HG02943 (cell line): Measurements from ENCODE around the gene SMYD2.

Source experiments
- ATAC-seq: cut with Tn5 transposase; IDR thresholded peaks from one replicate; pipeline ENCODE4 v1.9.1; 2021; ENCODE audit warnings: mild to moderate bottlenecking, low read depth, moderate library complexity; ENCODE audit not compliant: unreplicated experiment

Gene SMYD2

DNA sequence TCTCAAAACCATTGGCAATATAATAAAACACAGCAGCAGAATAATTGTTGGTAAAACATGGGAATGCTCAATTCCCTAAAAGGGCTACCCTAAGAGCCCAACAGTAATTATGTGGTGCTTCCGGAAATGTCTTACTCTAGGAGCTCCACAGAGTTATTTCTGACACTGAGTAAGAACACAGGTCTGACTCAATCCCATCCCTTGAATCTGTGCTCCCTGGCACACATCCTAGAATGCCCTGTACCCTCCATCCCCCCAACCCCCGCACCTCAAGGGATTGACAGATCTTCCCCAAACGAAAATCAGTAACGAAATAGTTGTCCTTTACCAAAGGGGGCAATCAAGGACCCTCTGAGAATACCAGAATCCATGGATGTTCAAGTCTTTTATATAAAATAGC, 71.9 kb downstream of the SMYD2 start:
- ATAC-seq: no peak

GRCh38 chr1:214354440-214355148, 73.6 kb downstream of the SMYD2 start:
- ATAC-seq: no peak

- ATAC-seq: no peak
Measured at GRCh38 chr1:214360116-214360515, 79.2 kb downstream of the SMYD2 start.

DNA sequence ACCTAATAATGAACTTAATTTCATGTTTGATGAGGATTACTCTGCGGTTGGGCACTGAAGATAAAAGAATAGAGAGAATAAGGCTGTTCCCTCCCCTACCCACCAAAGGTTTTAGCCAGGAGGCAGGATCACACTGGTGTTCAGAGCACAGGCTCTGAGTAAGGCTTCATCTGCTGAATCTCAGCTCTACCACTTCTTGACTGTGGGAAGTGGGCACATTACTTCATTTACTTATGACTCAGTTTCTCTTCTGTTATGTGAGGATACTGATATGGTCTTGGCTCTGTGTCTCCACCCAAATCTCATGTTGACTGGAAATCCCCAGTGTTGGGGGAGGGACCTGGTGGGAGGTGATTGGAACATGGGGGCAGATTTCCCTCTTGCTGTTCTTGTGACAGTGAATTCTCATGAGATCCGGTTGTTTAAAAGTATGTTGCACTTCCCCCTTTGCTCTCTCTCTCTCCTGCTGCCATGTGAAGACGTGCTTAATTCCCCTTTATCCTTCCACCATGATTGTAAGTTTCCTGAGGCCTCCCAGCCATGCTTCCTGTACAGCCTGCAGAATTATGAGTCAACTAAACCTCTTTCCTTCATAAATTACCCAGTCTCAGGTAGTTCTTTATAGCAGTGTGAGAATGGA, 79.7 kb downstream of the SMYD2 start:
- ATAC-seq: no peak

GRCh38 chr1:214361636-214362035, 80.7 kb downstream of the SMYD2 start:
- no peak for ATAC-seq

DNA sequence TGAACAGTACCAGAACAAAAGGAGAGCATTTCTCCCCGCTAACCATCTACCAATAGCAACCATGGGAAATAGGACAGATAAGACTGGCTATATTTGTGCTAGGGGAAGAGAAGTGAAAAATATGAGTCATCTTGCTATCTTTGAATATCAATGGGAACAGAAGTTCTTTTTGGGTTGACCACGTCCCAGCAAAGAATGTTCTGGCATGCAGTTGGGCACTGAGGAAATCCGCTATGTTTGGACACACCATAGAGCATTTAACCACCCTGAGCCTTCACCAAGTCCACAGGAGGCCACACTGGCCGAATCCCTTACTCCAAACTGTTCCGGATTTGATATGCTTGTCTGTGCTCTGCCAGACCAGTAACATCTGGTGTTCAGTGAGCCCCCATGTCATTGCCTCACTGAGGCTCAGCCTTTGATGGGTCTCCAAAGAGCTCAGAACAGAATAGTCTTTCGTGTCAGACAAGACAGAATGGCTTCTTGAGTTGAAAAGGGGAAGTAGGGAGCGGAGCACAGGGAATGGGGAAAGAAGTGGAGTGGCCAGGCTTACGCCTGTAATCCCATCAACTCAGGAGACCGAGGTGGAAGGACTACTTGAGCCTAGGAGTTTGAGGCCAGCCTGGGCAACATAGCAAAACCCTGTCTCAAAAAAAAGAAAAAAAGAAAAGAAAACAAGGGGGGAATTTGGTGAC, 81.4 kb downstream of the SMYD2 start:
- ATAC-seq: no peak

GRCh38 chr1:214363386-214363785, 82.4 kb downstream of the SMYD2 start:
- no peak for ATAC-seq

DNA sequence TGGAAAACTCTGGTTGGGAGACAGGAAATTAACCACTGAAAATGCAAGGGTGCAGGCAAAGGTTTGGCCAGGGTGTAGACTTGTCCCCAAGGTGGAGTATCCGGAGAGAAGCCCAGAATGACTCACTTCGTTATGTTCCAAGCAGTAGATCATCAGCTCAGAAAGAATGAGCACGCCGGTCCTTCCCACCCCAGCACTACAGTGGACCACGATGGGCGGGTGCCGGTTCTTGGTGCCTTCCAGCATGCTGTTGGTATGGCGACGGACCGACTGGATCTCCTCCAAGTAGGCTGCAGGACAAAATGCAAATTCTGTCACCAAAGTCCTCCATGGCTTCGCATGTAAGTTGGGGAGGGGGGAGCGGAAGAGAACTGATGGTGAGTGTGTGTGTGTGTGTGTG, 83.4 kb downstream of the SMYD2 start:
- ATAC-seq: no peak

- ATAC-seq: no peak
Measured at GRCh38 chr1:214364786-214365295, 83.9 kb downstream of the SMYD2 start.

- ATAC-seq: peak; percentile 64
Measured at GRCh38 chr1:214367841-214368240, 86.9 kb downstream of the SMYD2 start.

DNA sequence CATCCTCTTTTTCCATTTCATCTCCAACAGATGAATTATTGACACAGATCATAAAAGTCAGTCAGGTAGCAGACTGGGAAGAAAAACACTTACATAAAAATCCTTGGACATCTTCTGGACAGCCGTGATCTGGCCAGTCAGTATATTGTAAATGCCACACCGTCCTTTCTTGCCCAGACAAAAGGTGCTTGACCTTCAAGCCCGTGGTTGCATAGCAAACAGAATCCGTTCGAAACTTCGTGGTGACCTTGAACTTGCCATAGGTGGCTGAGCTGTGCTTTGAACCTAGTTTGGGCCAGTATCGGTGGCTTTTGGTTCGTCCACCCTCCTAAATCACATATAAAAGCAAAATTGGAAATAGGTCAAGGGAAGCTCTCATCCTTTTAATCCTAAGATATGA, 88.4 kb downstream of the SMYD2 start:
- ATAC-seq: no peak

GRCh38 chr1:214370615-214371014, 89.7 kb downstream of the SMYD2 start:
- ATAC-seq: no peak

DNA sequence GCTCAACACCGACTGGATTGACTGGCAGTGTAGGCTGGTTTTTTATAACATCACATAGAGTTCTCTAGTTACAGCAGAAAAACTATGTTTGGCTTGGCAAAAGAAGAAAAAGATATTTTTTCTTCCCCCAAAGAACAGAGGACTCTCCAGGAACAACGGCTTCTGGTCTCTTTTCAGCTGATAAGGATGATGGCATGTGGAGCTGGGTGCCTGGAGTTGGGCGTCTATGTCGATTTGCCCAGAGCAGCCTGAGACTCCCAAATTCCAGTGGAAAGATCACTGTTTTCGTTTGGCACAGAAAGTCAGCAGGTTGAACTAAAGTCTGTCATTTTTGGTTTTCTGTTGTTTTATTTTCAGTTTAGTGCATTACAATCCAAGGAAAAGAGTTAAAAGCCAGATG, 91.1 kb downstream of the SMYD2 start:
- ATAC-seq: no peak

DNA sequence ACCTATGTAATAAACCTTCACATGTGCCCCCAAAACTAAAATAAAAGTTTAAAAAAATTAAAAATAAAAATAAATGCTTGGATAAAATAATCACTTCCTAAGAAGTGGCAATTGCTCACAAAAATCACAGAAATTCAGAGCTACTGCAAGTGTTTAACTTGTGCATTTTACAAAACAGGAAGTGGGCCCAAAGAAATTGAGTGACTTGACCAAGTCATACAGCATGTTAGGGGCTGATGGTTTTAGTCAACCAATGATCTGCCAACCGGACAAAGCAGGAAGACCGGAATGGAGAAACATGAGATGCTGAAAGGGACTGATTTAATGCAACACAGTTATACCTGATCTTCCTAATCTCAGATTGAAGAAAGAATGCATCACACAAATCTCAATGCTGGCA, 96.5 kb downstream of the SMYD2 start:
- no peak for ATAC-seq

DNA sequence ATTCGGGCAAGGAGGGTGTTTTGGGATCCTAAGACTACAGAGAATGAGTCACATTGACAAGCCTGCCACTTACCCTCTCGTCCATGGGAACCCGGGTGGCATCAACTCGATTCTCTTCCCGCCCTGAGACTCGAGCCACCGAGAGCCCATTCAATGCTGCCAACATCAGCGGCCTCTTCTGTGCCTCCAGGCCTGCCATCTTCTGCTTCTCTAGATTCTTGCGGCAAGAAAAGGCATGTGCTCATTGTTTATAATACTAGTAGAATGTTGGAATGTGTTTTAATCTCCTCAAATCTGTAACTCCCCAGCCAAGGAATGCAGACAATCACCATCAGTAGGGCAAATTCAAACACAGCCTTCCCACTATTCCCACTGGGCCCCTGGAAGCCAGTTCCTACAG, 96.9 kb downstream of the SMYD2 start:
- ATAC-seq: no peak

DNA sequence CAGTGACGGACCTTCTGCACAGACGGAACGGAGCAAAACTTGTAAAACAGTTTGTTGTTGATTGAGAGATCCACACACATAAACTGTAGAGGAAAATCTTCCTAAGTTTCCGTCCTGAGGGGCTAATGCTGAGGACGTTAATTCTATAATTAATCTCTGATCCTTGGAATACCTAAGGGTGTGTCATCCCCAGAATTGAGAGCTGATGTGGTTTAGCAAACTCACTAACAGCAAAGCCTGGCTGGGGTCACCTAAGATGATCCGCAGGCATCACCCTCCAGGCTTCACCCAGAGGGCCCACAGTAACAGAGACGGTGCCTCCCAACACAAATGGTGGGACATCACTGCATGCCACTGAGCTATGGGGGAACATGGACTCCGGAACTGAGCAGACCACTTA, 97.5 kb downstream of the SMYD2 start:
- ATAC-seq: no peak

DNA sequence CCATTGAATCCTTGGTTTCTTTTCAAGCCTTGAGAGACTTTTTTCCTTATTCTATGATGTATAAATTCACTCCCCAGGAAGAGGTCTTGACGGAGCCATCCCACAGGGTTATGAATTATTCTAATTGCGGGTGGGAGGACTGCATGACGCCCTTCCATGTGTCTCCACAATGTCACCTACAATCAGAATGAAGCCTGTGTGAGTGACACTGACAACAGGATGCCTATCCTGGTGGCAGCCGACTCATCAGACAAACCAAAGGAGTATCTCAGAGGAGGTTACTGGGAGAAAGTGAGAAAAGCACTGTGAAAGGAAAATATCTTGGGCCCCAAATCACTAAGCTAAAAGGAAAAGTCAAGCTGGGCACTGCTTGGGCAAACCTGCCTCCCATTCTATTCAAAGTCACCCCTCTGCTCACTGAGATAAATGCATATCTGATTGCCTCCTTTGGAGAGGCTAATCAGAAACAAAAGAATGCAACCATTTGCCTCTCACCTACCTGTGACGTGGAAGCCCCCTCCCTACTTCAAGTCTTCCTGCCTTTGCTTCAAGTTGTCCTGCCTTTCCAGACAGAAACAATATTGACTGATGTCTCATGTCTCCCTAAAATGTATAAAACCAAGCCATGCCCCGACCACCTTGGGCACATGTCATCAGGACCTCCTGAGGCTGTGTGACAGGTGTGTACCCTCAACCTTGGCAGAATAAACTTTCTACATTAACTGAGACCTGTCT, 98.4 kb downstream of the SMYD2 start:
- ATAC-seq: no peak

DNA sequence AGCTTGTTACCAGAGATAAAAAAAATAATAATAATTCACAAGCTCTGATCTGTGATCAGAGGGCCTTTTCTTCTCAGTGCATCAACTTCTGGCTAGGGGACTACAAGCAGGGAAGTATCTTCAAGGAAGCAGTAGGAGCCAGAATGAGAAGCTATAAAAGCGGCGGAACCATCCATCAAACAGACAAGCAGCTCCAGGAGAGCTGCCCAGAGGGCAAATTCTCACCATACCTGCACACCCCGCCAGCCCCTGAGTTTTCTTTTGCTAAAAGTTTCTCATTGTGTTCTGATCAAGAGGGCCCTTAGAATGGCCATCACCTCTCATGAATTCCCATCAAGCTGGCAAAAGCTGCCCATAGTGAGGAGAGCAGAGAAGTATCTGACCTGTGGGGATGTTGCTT, 99.4 kb downstream of the SMYD2 start:
- ATAC-seq: no peak

GRCh38 chr1:214380986-214381695, 100.2 kb downstream of the SMYD2 start:
- no peak for ATAC-seq
